ENCODE measurements around the gene ZNF609.

Gene ZNF609

GRCh38 chr15:64580696-64581407, 120.5 kb downstream of the ZNF609 start:
- TF ChIP-seq, protein P1, sequence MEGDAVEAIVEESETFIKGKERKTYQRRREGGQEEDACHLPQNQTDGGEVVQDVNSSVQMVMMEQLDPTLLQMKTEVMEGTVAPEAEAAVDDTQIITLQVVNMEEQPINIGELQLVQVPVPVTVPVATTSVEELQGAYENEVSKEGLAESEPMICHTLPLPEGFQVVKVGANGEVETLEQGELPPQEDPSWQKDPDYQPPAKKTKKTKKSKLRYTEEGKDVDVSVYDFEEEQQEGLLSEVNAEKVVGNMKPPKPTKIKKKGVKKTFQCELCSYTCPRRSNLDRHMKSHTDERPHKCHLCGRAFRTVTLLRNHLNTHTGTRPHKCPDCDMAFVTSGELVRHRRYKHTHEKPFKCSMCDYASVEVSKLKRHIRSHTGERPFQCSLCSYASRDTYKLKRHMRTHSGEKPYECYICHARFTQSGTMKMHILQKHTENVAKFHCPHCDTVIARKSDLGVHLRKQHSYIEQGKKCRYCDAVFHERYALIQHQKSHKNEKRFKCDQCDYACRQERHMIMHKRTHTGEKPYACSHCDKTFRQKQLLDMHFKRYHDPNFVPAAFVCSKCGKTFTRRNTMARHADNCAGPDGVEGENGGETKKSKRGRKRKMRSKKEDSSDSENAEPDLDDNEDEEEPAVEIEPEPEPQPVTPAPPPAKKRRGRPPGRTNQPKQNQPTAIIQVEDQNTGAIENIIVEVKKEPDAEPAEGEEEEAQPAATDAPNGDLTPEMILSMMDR (IDR thresholded peaks at IDR 0.05; ENCODE audit: low read depth, low read length): no peak
- H3K4me3 ChIP-seq (ENCODE audit: low read depth, low read length): no peak overlapping the region
- no peak for DNase-seq (ENCODE audit: low read depth, low spot score)
- in situ Hi-C loops (cut with HindIII; ENCODE audit: low sequenced_read_pairs): no loop called here

DNA sequence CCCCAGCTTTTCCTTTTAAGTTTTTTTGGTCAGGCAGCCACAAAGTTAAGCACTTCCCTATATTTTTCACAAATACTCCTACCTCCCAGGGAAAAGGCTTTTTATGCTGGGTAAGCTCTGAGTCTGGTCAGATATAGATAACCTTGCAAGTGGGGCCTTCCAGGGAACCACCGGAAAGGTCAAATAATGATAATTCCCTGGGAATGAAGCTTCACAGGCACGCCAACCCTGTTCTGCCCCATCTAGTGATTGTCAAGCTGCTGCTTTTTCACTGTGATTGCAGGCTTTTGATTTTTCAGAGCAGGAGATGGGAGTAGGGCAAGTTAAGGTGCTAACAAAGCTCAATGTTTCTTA, 121.0 kb downstream of the ZNF609 start:
- TF ChIP-seq, protein P1 (IDR thresholded peaks at IDR 0.05; ENCODE audit: low read depth, low read length): no peak
- DNase-seq (ENCODE audit: low read depth, low spot score): no peak
- no peak overlapping the region for H3K4me3 ChIP-seq (ENCODE audit: low read depth, low read length)
- in situ Hi-C loops (cut with HindIII; ENCODE audit: low sequenced_read_pairs): no loop called here

DNA sequence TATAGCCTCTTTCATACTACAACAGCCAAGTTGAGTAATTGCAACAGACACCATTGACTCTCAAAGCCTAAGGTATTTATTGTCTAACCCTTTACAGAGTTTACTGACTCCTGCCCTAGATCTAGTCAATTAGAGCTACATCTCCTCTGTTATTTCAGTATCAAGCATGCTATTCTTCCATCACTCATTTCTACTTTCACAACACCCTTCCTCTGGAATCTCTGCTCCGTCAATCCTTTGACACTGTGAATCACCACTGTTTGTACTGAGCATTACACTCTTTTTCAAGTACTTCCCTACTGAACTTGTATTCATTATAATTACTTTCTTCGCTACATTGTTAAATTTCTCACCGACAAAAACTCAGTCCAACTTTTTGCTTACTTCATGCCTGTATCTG, 121.8 kb downstream of the ZNF609 start:
- no peak for DNase-seq (ENCODE audit: low read depth, low spot score)
- TF ChIP-seq, protein P1 (IDR thresholded peaks at IDR 0.05; ENCODE audit: low read depth, low read length): no peak
- no peak overlapping the region for H3K4me3 ChIP-seq (ENCODE audit: low read depth, low read length)
- in situ Hi-C loops (cut with HindIII; ENCODE audit: low sequenced_read_pairs): no loop called here

GRCh38 chr15:64583519-64583918, 123.1 kb downstream of the ZNF609 start:
- no peak for DNase-seq (ENCODE audit: low read depth, low spot score)
- no peak overlapping the region for H3K4me3 ChIP-seq (ENCODE audit: low read depth, low read length)
- TF ChIP-seq, protein P1 (IDR thresholded peaks at IDR 0.05; ENCODE audit: low read depth, low read length): no peak
- in situ Hi-C loops (cut with HindIII; ENCODE audit: low sequenced_read_pairs): no loop called here

- TF ChIP-seq, protein P1 (IDR thresholded peaks at IDR 0.05; ENCODE audit: low read depth, low read length): no peak
- no peak for DNase-seq (ENCODE audit: low read depth, low spot score)
- in situ Hi-C loops (cut with HindIII; ENCODE audit: low sequenced_read_pairs): no loop called here
- H3K4me3 ChIP-seq (ENCODE audit: low read depth, low read length): no peak overlapping the region
Observed at GRCh38 chr15:64583983-64584382, 123.6 kb downstream of the ZNF609 start.

DNA sequence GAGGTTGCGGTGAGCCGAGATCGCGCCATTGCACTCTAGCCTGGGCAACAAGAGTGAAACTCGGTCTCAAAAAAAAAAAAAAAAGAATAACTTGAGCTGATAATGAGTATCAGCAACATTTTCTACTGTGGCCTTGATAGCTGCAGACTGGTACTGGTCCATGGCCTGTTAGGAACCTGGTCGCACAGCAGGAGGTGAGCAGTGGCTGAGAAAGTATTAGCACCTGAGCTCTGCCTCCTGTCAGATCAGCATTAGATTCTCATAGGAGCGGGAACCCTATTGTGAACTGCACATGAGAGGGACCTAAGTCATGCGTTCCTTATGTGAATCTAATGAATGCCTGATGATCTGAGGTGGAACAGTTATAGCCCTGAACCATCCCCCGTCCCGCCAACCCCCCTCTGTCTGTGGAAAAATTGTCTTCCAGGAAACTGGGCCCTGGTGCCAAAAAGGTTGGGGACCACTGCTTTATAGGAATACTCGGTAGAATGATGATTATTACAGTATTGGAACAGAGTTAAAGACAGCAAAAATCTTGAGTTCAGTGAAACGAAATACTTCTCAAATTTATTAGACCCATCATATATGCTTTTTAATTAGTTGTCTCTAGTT, 126.0 kb downstream of the ZNF609 start:
- DNase-seq (ENCODE audit: low read depth, low spot score): no peak
- in situ Hi-C loops (cut with HindIII; ENCODE audit: low sequenced_read_pairs): no loop called here
- TF ChIP-seq, protein P1 (IDR thresholded peaks at IDR 0.05; ENCODE audit: low read depth, low read length): no peak
- H3K4me3 ChIP-seq (ENCODE audit: low read depth, low read length): no peak overlapping the region

Data from astrocyte of the spinal cord (primary cell).